ENCODE results near the gene PRR7.
"Not testable (repeated sequence)": the region's sequence is repeated elsewhere in the genome, so short reads cannot be mapped to it uniquely, and the experiment has no call there.

PRR7 gene

GRCh38 chr5:177446200-177447065 lies at the start of gene PRR7:
Gene PRR7 (plus strand): TSS chr5:177446814. CDS start chr5:177455068, 8,254 bp downstream.
- DNase-seq (ENCODE audit: low spot score): peak; percentile 61

DNA sequence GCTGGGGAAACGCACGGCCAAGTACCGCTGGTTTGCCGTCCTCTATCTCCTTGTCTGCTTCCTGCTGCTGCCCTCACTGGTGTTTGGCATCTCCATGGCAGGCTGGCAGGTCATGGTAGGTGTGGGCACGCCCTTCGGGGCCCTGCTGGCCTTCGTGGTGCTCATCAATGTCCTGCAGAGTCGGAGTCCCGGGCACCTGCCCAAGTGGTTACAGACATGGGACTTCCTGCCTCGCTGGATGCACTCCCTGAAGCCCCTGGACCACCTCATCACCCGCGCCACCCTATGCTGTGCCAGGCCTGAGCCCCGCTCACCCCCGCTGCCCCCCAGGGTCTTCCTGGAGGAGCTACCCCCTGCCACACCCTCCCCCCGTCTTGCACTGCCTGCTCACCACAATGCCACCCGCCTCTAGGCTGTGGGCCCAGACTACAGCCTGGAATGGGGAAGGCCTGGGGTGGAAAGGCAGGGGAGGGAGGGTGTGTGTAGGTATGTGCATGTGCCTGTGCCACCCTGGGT lies 48.7 kb upstream of the PRR7 start:
- no peak for DNase-seq (ENCODE audit: low spot score)

DNA sequence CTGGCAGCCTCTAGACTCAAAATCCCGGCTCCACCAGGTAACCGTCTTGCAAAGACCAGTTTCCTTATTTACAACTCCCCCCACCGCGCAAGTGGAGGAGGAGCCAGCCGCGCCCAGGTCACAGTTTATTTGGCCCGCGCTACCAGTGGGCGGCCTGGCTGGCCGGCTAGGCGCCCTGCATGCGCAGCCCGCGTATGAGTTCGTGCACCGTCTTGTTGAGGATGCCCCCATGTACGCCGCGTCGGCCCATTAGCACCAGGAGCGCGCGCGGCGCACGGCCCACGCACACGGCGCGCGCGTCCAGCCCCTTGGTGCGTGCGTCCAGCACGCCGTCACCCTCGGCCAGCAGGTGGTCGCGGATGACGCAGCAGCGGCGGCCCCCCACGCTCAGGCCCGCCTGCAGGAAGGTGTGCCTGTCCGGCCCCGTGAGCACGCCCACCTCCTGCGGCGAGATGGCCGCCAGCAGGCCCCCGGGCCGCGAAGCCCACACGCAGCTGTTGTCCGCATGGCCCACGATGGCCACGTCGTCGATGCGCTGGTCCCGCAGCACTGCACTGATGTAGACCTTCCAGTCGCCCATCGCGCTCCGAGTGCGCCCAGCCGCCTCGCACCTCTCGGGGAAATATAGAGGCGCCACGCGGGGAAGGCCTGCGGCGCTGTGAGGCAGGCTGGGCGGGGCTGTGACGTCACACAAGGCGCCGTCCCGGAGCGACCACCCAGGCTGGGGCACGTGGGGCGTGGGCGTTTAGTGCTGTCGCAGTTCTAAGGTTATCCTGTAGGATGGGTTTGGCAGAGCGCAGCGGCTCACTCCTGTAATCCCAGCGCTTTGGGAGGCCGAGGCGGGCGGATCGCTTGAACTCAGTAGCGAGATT lies 46.4 kb upstream of the PRR7 start, which contains the start of gene PFN3:
TSS of gene PFN3 (minus strand) at position 665 of the 872 bp plus-strand sequence. CDS start at position 580, 85 bp downstream.
- DNase-seq (ENCODE audit: low spot score): no peak

GRCh38 chr5:177402271-177403043 lies 44.2 kb upstream of the PRR7 start:
- DNase-seq (ENCODE audit: low spot score): peak; percentile 88

- DNase-seq (ENCODE audit: low spot score): peak; percentile 33
Observed at GRCh38 chr5:177403102-177403791, 43.4 kb upstream of the PRR7 start.

DNA sequence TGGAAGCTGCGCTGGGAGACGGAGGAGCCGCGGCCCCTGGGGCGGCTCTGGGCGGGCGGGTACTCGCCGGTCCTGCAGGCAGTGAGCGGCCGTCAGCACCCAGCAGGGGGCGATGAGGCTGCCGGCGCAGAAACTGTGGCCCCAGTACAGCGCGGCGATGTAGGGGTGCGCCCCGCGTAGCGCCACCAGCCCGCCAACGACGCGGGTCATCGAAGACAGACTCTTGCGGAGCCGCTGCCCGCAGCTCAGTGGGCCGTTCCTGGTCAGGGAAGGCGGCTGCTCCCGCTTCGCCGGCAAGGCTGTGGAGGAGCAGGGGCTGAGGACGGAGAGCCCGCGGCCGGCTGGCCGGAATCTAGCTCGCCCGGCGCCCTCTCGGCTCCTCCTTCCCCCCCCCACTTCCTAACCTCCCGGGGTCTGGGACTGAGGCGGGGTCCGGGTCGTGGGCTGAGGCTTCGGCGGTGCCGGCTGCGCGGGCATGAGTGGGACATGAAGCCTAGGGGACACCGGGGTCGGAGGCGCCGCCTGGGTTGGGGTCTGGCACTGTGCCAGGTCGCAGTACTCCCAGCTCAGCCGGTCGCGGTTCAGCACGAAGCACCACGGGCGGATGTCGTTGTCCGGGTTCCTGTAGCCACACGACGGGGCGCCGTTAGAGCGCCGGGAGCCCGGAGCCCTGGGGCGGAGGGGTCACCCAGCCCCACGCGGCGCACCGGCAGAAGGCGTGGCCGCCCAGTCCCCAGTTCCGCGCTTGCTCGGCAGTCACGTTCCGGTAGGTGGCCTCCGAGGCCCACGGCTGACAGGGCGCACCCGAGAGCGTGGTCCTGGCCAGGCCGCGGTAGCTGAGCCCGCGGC lies 42.6 kb upstream of the PRR7 start:
- DNase-seq (ENCODE audit: low spot score): peak; percentile 91

- no peak for DNase-seq (ENCODE audit: low spot score)
Observed at GRCh38 chr5:177404641-177405179, 41.9 kb upstream of the PRR7 start.

GRCh38 chr5:177405312-177405711 lies 41.3 kb upstream of the PRR7 start:
- DNase-seq (ENCODE audit: low spot score): no peak

DNA sequence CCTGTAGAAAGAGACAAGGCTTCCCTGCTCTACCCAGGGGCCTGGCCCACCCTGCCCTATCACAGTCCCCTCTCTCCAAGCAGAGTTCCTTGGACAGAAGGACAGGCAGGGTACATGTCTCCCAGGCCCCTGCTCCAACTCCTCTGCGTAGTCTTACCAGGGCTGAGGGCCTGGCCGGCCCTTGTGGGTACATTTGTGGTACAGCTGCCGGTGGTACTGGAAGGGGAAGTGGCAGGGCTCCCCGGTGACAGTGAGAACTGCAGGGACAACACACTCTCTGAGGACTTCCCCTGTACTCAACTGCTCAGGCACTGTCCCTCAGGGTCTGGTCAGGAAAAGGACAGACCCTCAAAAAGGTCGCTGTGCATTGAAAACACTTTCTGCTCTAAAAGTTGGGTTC lies 40.8 kb upstream of the PRR7 start:
- DNase-seq (ENCODE audit: low spot score): no peak

DNA sequence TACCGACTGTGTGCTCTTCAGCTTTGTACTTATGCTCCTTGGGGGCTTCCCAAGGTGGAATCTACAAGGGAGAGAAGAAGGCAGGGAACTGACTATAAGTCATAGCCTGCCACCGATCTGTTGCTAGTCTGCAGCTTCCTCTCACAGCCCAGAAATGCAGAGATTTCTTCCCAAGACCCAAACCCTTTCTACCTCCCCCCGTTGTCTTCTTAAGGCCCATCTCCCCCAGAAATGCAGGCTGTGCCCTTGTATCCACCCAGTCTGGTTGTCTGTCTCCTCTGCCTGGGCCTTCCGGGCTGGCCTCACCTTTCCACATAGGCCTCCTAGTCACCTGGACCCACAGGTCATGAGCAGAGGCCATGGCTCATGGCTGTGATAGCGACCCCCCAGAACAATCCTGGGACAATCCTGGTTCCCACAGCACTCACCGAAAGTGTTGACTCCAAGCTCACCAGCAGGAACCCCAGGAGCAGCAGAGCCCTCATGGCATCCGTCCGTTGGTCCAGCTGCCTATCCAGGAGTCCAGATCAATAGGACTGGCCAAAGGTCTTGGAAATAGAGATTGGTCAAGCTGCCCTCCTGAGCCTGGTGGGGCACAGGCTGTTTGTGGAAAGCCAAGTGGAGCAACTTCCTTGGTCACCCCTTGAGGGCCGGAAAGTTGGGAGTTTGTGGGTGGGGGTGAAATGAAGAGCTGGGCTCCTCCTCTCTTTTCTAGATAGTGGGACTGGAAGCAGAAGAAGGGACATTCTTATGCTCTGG lies 37.4 kb upstream of the PRR7 start, which contains the start of gene F12:
TSS of gene F12 (minus strand) at position 522 of the 759 bp plus-strand sequence. CDS start at position 485, 37 bp downstream.
- DNase-seq (ENCODE audit: low spot score): no peak

DNA sequence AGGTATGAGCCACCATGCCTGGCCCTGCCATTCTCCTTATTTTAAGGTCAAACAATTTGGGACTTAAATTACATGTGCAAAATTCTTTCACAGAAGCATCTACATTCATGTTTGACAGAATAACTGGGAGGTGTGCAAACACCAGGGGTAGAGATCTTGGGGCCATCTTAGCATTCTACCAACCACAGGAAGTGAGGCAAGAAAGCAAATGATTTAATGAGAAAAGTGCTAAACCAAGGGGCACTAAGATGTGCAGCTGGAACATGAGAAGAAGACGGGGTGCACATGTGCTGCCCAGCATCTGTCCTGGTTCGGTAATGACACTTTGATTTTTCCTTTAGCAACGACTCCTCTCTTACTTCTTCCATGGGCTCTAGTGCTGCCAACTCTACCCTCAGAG lies 36.0 kb upstream of the PRR7 start:
- DNase-seq (ENCODE audit: low spot score): no peak

DNA sequence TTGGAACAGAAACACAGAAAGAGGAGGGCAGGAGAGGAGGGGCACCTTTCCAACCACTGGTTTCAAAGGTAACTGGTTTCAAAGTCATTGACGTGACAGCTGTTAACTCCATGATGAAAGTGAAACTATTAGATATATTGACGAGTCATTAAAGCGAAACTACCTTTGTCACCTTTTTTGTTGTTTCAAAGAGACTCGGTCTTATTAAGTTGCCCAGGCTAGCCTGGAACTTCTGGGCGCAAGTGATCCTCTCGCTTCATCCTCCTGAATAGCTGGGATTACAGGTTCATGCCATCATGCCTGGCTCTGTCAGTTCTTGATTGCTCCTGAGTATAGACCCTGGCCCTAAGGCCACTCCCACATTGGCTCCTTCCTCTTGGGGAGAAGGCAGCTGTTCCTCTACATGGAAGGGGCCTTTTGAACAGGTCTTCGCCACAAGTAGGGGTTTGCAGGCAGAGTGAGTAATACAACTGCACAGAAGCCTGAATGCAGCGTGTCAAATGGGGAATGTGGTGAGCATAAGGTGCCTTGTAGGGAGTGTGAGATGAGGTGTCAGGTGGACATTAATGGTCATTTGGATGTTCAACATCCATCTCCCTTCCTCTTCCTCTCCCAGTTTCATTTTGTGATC lies 33.9 kb upstream of the PRR7 start:
- DNase-seq (ENCODE audit: low spot score): no peak

DNA sequence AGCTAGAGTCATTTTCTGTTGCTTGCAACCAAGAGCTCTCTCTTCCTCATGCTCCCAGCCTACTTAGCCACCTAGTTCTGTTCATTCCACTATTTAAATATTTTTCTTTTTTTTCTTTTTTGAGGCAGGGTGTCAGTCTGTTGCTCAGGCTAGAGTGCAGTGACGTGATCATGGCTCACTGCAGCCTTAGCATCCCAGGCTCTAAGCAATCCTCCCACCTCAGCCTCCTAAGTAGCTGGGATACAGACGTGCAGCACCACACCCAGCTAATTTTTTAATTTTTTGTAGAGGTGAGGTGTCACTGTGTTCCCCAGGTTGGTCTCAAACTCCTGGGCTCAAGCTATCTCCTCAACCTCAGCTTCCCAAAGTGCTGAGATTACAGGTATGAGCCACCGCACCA lies 32.1 kb upstream of the PRR7 start:
- DNase-seq (ENCODE audit: low spot score): no peak

DNA sequence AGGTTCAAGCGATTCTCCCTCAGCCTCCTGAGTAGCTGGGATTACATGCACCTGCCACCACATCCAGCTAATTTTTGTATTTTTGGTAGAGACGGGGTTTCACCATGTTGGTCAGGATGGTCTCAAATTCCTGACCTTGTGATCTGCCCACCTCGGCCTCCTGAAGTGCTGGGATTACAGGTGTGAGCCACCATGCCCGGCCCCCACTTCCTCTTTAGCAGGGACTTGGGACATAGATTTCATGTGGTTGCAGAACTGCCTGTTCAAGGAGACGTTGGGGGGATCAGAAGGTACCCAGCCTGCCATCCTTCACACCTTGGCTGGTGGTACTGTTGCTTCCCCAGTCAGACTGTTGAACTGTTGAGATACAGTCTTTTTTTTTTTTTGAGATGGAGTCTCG lies 29.5 kb upstream of the PRR7 start:
- DNase-seq (ENCODE audit: low spot score): not testable (repeated sequence)

DNA sequence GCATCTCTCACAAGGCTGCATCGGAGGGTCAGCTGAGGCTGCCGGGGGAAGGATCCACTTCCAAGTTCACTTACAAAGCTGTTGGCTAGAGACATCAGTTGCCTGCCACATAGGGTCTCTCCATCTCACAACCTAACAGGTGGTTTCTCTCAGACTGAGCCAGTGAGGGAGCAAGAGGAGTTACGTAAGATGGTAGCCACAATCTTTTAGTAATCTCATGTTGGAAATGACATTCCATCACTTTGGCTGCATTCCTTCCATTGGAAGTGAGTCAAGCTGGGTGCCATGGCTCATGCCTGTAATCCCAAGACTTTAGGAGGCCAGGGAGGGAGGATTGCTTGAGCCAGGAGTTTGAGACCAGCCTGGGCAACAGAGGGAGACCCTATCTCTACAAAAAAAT lies 27.6 kb upstream of the PRR7 start:
- no peak for DNase-seq (ENCODE audit: low spot score)

DNA sequence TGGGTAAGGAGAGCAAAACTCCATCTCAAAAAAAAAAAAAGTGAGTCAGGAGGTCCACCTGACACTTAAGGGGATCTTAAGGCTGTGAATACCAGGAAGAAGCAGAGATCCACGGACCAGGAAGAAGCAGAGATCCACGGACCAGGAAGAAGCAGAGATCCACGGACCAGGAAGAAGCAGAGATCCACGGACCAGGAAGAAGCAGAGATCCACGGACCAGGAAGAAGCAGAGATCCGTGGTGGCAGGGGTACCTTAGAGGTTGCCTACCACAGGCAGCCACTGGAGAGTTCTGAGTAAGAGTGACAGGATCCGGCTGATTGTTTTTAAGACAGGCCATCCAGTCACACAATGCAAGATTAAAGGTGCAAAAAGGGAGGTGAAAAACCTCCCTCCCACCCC lies 26.1 kb upstream of the PRR7 start:
- not testable (repeated sequence) for DNase-seq (ENCODE audit: low spot score)

- DNase-seq (ENCODE audit: low spot score): no peak
Observed at GRCh38 chr5:177421062-177421798, 25.4 kb upstream of the PRR7 start.

- no peak for DNase-seq (ENCODE audit: low spot score)
Observed at GRCh38 chr5:177423671-177424070, 22.9 kb upstream of the PRR7 start.
